ENCODE data around the gene FAM200A. TPM values are rescaled to one million over a fixed set of nuclear protein-coding genes. Genes with fewer than 3 reads are reported as not detected.

The FAM200A gene
- total RNA-seq, 1 donor from 2014 or later = 6.3 TPM

- H3K4me3 Mint-ChIP-seq (ENCODE audit: unreplicated experiment) = no peak overlapping the region
- TF ChIP-seq, protein P1, sequence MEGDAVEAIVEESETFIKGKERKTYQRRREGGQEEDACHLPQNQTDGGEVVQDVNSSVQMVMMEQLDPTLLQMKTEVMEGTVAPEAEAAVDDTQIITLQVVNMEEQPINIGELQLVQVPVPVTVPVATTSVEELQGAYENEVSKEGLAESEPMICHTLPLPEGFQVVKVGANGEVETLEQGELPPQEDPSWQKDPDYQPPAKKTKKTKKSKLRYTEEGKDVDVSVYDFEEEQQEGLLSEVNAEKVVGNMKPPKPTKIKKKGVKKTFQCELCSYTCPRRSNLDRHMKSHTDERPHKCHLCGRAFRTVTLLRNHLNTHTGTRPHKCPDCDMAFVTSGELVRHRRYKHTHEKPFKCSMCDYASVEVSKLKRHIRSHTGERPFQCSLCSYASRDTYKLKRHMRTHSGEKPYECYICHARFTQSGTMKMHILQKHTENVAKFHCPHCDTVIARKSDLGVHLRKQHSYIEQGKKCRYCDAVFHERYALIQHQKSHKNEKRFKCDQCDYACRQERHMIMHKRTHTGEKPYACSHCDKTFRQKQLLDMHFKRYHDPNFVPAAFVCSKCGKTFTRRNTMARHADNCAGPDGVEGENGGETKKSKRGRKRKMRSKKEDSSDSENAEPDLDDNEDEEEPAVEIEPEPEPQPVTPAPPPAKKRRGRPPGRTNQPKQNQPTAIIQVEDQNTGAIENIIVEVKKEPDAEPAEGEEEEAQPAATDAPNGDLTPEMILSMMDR (IDR thresholded peaks at IDR 0.05) = no peak
- H3K36me3 Mint-ChIP-seq (ENCODE audit: unreplicated experiment) = peaks cover 17% of the 10 kb centered on the region
- peaks cover 28% of the 10 kb centered on the region for H3K9me3 Mint-ChIP-seq (ENCODE audit: unreplicated experiment)
- no peak for DNase-seq (ENCODE audit: extremely low spot score, unreplicated experiment)
- H3K27me3 Mint-ChIP-seq (ENCODE audit: unreplicated experiment) = no peaks in the 10 kb centered on the region
- H3K4me1 Mint-ChIP-seq (ENCODE audit: unreplicated experiment) = no peaks in the 10 kb centered on the region
- H3K27ac Mint-ChIP-seq (ENCODE audit: unreplicated experiment) = no peak overlapping the region
These were observed 11.4 kb downstream of the FAM200A start for GRCh38 chr7:99540542-99540941.

DNA sequence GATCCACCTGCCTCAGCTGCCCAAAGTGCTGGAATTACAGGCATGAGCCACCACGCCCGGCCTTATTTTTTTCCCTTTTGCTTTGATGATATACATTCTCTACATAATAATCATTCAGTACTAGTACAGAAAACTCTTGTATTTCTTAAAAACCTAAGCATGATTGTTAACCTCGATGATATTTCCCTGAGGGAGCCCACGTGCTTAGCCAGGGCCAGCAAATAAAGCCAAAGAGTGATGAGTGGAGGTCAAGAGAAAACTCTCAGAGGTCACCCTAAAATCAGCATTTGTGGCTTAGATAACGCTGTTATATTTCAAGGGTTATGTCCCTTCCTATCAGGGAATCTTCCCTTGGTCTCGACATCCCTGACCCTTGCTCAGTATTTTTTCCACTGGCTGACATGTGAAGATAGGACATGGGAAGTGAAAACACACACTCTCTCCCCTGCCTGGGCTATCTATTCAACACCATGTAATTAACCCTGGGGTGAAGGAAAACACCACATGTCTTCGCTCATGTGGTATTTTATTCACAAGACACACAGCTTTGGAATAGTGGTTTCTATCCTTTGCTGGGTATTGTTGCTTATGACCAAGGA lies 12.6 kb downstream of the FAM200A start:
- no peak for DNase-seq (ENCODE audit: extremely low spot score, unreplicated experiment)
- Mint-ChIP-seq H3K27me3 (ENCODE audit: unreplicated experiment) (no peaks in the 10 kb centered on the region), H3K4me1 (ENCODE audit: unreplicated experiment) (no peaks in the 10 kb centered on the region), H3K36me3 (ENCODE audit: unreplicated experiment) (peaks cover 18% of the 10 kb centered on the region), H3K27ac (ENCODE audit: unreplicated experiment) (no peak overlapping the region), H3K4me3 (ENCODE audit: unreplicated experiment) (no peak overlapping the region), H3K9me3 (ENCODE audit: unreplicated experiment) (peaks cover 28% of the 10 kb centered on the region)
- TF ChIP-seq, protein P1 (IDR thresholded peaks at IDR 0.05) = no peak

DNA sequence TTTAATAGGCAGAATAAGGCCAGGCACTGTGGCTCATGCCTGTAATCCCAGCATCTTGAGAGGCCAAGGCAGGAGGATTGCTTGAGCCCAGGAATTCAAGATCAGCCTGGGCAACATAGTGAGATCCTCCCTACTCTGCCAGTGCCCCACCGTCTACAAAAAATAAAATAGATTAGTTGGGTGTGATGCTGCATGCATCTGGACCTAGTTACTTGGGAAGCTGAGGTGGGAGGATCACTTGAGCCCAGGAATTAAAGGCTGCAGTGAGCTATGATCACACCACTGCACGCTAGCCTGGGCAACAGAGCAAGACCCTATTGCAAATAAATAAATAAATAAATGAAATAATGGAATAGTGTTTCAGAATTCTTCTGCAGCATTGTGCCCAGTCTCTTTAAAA lies 16.2 kb downstream of the FAM200A start:
- H3K36me3 Mint-ChIP-seq (ENCODE audit: unreplicated experiment) = peaks cover 35% of the 10 kb centered on the region
- peaks cover 44% of the 10 kb centered on the region for H3K9me3 Mint-ChIP-seq (ENCODE audit: unreplicated experiment)
- TF ChIP-seq, protein P1 (IDR thresholded peaks at IDR 0.05) = no peak
- no peaks in the 10 kb centered on the region for H3K4me1 Mint-ChIP-seq (ENCODE audit: unreplicated experiment)
- H3K27ac Mint-ChIP-seq (ENCODE audit: unreplicated experiment) = no peak overlapping the region
- H3K27me3 Mint-ChIP-seq (ENCODE audit: unreplicated experiment) = no peaks in the 10 kb centered on the region
- H3K4me3 Mint-ChIP-seq (ENCODE audit: unreplicated experiment) = no peak overlapping the region
- no peak for DNase-seq (ENCODE audit: extremely low spot score, unreplicated experiment)

- Mint-ChIP-seq H3K36me3 (ENCODE audit: unreplicated experiment) (peaks cover 72% of the 10 kb centered on the region), H3K27ac (ENCODE audit: unreplicated experiment) (no peak overlapping the region), H3K27me3 (ENCODE audit: unreplicated experiment) (no peaks in the 10 kb centered on the region), H3K4me3 (ENCODE audit: unreplicated experiment) (no peak overlapping the region), H3K4me1 (ENCODE audit: unreplicated experiment) (no peaks in the 10 kb centered on the region), H3K9me3 (ENCODE audit: unreplicated experiment) (peaks cover 35% of the 10 kb centered on the region)
- TF ChIP-seq, protein P1 (IDR thresholded peaks at IDR 0.05) = no peak
- DNase-seq (ENCODE audit: extremely low spot score, unreplicated experiment) = no peak
These were observed 20.6 kb downstream of the FAM200A start for GRCh38 chr7:99531354-99531765.

DNA sequence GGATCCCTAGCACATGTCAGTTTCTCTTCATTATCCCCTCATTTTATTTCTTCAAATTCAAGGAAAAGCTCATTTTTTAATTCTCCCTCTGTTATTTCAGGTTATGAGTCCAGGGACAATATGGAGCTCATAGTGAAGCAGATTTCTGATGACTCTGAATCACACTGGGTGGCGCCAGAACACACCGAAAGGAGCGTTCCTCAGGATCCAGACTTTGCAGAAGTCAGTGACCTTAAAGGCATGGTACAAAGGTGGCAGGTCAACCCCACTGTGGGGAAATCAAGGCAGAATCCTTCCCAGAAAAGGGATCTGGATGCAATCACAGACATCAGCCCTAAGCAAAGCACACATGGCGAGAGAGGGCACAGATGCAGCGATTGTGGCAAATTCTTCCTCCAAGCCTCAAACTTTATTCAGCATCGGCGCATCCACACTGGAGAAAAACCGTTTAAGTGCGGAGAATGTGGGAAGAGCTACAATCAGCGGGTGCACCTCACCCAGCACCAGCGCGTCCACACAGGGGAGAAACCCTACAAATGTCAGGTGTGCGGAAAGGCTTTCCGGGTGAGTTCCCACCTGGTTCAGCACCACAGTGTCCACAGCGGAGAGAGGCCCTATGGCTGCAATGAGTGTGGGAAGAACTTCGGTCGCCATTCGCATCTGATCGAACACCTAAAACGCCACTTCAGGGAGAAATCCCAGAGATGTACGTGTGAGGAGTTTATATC lies 26.0 kb downstream of the FAM200A start:
- Mint-ChIP-seq H3K27ac (ENCODE audit: unreplicated experiment) (no peak overlapping the region), H3K27me3 (ENCODE audit: unreplicated experiment) (no peaks in the 10 kb centered on the region), H3K4me3 (ENCODE audit: unreplicated experiment) (no peak overlapping the region), H3K4me1 (ENCODE audit: unreplicated experiment) (no peaks in the 10 kb centered on the region), H3K9me3 (ENCODE audit: unreplicated experiment) (peaks cover 12% of the 10 kb centered on the region), H3K36me3 (ENCODE audit: unreplicated experiment) (peaks cover 61% of the 10 kb centered on the region)
- TF ChIP-seq, protein P1 (IDR thresholded peaks at IDR 0.05) = peak; percentile 36
- no peak for DNase-seq (ENCODE audit: extremely low spot score, unreplicated experiment)

Data from osteocyte (in vitro differentiated cells).